GM18498 (cell line): ENCODE data around the gene RCAN3.

Experiments
- ATAC-seq: cut with Tn5 transposase; IDR thresholded peaks from one replicate; pipeline ENCODE4 v1.9.1; 2021; ENCODE audit warnings: mild to moderate bottlenecking, moderate library complexity; ENCODE audit not compliant: unreplicated experiment

RCAN3 gene

DNA sequence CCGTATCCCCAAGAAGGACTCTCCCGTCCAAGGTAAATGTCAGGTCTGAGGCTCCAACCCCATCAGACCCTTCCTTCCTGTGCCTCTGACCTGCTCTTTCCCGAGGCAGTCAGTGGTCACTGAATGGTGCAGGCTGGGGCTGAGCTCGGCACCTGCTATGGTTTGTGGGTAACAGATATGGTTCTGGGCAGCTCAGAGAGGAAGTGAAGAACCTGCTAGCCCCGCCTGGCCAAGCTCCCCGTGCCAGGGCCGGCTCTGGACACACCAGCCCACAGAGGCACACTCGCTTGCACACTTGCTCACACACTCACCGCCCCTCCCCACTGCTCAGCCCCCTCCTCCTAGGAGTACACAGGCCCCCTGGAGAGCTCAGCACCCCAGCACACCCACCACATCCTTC is 69.7 kb downstream of the RCAN3 start:
- ATAC-seq: no peak

DNA sequence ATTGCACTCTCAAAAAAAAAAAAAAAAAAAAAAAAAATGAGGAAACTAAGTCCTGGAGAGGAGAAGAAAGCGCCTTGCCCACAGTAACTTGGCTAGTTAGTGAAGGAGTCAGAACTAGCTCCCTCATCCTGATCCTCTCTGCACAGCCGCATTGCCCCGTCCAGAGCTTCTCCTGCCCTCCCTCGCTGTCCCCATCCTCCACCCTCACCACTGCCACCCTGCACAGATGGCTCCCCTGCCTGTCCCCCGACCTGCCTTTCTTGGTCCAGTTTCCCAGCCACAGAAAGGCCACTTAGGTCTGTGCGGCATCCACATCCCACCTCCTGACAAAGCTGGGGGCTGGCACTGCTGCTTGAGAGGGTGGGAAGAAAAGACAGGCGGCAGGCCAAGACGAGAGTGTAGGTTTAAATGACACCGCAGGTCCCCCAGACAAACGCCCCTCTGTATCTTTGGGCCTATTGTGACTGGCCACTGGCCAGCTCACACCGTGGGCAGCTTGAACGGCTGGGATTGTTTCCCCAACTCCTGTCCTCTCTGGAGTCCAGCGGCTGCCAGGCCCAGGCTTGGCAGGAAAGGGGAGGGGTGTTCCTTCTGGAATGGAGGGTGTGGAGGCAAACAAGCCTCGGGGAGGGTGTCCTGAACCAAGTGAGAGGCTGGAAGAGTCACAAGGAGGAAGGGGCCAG is 73.4 kb downstream of the RCAN3 start:
- ATAC-seq: no peak

DNA sequence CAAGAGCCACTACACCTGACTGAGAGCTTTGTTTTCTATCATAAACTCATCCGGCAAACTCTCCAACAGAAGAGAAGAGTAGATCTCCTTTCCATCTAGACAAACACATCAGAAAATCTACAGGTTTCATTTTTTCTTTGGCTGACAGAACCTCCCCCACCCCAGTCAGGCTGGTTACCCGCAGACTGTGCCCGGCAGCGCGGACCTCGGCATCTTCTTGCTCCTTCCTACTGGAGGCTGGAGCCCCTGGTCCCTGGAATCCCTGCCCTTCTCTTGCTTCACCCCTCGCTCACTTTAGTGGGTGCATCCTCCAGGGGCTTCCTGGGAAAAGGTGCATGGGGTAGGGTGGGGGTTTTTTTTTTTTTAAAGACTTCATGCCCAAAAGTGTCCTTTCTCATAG is 76.2 kb downstream of the RCAN3 start:
- no peak for ATAC-seq

DNA sequence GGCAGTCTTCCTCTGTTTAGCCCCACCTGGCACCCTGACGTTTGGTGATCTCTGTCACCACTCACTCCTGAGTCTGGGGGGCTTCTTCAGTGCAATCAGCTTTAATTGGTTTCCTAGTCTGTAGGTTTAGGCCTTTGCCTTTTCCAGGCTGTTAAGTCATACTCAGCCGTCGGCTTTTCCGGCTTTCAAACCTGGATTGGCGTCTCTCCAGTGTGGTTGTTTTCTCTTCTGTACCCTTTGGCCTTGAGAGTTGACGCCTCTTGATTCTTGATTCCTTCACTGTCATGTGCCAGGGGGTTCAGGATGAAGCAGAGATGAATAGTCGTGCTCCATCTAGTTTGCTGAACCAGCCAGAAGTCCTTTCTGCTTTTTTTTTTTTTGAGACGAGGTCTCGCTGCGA is 78.1 kb downstream of the RCAN3 start:
- ATAC-seq: no peak

DNA sequence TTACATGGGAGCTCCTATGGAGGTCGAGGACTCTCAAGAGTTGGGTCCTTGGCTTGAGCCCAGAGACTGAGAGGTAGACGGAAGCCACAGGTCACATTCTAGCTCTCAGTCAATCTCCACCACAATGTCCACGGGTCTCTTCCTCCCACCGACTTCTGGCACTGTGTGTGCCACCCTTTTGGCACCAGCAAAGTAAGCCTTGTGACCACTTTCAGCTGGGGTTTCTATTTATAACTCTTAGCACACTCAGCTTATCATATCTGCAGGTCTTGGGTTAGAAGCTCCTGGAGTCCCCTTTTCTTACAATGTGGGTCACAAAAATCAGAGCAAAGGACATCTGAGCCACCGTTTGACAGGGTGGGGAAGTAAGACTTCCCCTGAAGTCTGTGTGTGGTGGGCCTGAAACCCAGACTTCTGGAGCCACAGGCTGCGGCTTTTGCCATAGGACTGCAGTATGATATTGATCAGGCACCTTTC is 81.6 kb downstream of the RCAN3 start:
- no peak for ATAC-seq

DNA sequence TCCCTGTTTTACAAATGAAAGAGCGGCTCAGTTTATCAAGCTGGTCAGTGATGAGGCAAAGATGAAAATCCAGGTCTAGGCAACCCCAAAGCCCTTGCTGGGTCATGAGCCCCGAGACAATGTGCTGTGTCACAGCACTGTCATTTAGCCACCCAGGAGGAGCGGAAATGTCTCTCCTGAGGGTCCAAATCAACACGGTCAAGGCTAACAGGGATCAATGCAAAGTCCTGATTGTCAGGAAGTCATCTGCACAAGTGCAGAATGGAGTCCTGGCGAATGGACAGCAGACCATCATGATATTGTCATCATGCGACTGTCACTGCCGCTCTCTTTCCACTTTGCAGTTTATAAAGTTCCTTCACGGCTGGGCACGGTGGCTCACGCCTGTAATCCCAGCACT is 83.5 kb downstream of the RCAN3 start:
- no peak for ATAC-seq

DNA sequence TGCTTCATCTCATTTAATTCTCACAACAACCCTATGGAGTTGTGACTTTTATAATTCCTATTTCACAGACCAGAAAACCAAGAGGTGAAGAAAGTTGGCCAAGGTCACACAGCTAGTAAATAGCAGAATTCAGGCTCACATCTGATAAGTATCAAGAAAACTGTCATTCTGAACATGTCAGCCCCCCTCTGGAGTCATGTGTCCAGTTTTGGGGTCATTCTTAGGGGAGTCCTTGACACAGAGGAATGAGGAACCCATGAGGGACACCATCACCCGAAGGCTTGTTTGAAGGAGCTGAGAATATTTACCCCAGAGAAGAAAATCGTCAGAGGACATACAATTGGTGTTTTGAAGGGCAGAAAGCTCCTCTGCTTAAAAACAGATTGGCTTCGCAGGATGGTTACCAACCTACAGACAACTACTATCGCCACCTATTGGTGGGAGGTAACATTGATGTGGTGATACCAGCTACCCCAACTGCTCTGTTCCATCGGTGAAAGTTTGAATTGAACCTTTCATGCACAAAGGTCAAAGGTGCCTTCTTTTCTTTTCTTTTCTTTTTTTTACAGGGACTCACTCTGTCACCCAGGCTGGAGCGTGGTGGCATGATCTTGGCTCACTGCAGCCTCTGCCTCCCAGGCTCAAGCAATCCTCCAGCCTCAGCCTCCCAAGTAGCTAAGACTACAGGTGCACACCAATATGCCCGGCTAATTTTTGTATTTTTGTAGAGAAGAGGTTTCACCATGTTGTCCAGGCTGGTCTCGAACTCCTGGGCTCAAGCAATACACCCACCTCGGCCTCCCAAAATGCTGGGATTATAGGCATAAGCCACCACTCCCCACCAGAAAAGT is 84.6 kb downstream of the RCAN3 start:
- peak; percentile 47 for ATAC-seq

DNA sequence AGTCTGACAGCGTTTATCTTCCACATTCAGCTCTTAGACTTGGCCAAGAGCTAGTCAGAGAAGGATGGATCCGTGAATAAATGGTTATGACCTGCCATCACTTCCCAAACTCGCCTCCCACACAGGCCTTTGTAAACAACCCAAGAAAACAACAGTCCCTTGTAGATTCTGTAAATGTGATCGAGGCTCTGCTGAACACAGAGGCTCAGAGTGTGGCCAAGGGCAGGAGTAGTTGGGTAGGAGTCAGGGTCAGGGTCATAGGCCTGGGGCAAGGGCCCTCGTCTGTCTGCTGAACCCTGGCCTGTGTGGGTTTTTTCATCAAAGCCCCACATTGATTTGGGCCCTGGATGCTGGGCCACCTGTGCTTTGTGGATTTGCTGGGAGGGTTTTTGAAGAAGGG is 85.9 kb downstream of the RCAN3 start:
- ATAC-seq: no peak

DNA sequence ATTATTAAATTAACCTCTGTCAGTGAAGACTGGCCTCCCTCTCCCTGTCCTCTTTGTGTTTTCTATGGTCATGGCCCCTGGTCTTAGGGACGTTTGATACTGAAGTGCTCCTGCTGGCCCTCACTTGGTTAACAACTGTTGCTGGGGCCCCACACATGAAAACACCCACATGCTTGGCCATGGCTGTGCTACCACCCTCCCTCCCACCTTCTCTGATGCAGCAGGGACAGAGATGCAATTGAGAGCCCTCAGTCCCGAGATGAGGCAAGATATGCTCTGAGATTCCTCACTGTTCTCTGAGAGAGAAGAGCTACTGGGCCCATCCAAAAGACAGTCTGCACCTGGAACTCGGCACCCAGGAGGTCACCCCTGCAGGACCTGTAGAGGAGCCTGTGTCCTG is 86.6 kb downstream of the RCAN3 start:
- ATAC-seq: no peak
